Measurements from ENCODE around the gene GH1.

GRCh38 chr17:63966646-63967264, 48.1 kb upstream of the GH1 start:
- TF ChIP-seq CTCF (conservative IDR thresholded peaks at IDR 0.05; ENCODE audit: low read length) (no peak), EZH2phosphoT487 (IDR thresholded peaks at IDR 0.05; ENCODE audit: borderline replicate concordance) (no peak)
